GM21717 (cell line): ENCODE results near the gene WAC.
"Not testable (repeated sequence)": the region's sequence is repeated elsewhere in the genome, so short reads cannot be mapped to it uniquely, and the experiment has no call there.

ENCODE experiments used
- ATAC-seq: cut with Tn5 transposase; IDR thresholded peaks from one replicate; pipeline ENCODE4 v1.9.1; 2021; ENCODE audit warnings: mild to moderate bottlenecking, moderate library complexity; ENCODE audit not compliant: unreplicated experiment

Gene WAC

DNA sequence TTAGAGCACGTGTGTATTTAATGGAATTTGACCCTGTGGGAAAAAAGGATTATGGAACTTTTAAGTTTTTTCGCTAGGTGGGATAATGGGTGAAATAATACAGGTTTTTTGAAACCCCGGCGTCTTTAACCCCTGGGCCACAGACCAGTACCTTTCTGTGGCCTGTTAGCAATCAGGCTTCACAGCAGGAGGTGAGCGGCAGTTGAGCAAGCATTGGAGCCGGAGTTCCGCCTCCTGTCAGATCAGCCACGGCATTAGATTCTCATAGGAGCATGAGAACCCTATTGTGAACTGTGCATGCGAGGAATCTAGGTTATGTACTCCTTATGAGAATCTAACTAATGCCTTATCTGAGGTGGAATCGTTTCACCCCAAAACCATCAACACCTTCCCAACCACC lies 28.6 kb downstream of the WAC start:
- ATAC-seq = no peak

DNA sequence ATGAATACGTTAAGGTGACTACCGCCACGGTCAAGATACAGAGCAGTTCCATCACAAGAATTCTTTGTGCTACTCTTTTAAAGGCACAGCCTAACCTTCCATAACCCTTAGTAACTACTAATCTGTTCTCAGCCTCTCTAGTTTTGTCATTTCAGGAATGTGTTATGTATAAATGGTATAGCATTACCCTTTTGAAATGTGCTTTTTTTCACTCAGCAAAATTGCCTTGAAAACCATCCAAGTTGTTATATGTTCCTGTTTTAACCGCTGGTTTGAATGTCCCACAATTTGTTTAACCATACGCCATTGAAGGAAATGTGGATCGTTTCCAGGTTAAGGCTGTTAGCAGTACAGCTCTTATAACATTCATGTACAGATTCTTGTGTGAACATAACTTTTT lies 32.0 kb downstream of the WAC start:
- no peak for ATAC-seq

DNA sequence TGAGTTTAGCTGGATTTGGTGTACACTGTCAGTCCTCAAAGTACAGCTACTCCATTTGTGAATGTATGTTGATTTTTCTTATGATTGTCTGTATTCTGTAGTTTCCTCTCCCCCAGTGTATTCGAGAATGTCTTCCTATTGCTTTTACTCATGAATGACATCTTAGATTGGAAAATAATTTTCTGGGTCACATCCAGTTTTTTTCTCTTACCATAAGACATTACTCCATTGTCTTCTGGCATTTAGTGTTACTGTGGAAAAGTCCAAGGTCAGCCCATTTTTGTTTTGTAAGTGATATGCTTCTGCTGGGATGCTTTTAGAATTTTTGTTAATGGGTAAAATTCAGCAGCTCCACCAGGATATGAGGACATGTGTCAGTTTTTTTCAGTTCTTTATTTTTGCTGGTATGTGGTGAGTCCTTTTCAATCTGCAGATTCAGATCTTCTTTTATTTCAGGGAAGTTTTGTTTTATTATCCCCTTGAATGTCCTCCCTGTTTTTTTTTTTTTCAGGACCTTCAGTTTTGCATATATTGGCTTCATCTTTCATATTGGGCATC lies 33.6 kb downstream of the WAC start:
- no peak for ATAC-seq

DNA sequence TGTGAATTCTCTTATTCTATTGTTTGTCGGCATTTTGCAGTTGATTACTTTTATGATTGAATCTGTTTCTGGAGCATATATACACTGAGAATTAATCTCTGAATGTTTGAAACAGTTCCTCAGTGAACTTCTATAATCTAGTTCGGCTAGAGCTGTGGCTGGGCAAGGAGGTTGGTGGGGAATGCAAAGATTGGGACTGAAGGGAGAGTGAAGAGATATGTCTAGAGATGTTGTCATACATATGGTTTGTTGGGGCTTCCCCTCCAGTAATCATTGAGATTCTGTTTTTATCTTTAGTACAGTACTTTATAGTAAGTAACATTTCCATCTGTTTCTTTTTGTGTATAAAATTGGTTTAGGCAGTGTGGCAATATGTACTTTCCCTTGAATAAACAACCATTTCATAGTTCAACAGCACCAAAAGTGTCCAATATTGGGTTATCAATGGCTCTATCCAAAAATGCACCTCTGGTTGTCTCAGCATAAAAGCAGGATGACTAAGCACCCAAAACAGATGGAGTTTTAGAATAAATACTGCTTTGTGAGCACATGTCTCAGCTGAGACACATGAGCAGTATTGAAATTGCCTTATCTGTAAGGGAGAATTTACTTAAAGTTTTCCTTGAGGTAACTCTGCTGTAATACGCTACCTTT lies 36.7 kb downstream of the WAC start:
- ATAC-seq = no peak

DNA sequence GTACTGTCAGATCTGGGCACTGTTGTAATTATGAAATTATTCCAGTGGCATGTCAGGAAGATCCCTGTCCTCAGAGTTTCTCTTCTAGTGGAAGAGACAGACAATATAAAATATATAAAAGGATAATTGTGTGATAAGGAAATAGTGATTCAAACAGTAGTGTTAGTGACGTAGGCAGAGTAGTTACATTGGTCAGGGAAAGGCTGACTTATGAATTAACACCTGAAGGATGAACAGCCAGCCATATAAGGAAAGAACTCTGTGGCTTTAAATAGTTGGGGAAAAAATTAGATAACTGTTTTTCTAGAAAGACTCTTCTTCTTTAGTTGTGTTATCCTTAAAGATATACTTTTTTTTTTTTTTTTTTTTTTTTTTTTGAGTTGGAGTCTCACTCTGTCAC lies 37.7 kb downstream of the WAC start:
- ATAC-seq = no peak

DNA sequence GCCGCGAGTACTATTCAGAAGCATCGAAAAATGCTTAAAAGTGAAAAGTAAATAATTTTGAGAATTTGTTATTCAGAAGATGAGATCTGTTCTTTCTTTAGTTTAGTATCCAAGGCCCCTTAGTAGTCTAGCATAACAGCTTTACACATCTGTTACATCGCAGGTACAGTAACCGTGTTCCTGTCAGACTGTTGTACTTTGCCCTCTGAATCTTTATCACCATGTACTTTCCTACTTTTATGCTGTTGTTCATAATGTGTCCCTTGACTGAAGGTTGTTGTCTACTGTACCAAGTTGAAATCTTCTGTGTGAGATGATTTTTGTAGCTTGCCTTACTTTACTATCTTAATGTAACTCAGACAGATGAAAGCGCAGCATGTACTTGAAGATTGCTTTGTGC lies 38.3 kb downstream of the WAC start:
- no peak for ATAC-seq

DNA sequence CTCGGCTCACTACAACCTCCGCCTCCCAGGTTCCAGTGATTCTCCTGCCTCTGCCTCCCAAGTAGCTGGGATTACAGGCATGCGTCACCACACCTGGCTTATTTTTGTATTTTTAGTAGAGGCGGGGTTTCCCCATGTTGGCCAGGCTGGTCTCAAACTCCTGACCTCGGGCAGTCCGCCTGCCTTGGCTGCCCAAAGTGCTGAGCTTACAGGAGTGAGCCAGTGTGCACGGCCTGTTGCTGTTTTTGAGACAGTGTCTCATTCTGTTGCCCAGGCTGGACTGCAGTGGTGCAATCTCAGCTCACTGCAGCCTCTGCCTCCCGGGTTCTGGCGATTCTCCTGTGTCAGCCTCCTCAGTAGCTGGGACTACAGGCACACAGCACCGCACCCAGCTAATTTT lies 41.3 kb downstream of the WAC start:
- not testable (repeated sequence) for ATAC-seq

DNA sequence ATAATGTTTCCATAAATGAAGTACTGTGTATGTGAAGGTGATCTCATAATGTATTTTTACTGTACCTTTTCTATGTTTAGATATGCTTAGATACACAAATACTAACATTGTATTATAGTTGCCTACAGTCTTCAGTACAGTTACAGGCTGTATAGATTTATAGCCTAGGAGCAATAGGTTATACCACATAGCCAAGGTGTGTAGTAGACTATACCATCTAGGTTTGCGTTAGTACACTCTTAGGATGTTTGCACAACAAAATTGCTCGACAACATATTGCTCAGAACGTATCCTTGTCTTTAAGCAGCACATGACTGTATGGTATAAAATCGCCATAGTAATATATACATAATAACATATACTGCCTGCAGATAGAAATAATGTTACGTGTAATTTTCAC lies 42.9 kb downstream of the WAC start:
- ATAC-seq = no peak

DNA sequence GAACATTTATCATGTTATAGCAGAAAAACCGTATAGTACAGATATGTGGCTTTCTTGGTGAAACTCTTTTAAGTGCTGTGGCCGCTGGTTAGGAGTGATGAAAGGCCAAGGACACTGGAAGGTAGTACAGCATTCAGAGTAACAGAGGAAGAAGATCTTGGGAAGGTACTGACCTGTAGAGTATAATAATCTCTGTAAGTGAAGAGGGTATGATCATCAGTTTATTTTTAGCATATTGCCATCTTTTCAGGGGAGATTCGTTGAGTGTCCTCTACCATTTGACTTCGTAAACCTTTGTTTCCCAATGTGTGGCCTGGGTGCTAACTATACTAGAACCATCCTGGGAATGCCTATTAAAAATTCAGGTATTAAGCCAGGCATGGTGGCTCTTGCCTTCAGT lies 44.6 kb downstream of the WAC start:
- ATAC-seq = no peak

DNA sequence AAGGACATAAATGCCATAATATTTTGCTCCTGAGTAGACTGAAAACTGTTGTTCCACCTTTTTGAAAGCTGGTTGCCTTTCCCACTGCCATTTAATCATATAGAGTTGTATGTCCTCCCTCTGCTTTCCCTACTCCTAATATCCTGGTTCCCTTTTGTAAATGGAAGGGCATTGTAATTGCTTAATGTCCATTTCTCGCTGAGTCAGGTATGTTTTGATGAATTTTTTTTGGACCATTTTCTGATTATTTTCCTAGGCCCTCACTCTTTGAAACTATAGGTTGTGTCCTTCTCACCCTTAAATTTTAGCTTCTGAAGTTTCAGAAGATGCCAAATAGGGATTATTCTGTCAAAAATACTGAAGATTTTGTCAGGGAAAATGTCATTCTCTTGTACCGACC lies 45.5 kb downstream of the WAC start:
- ATAC-seq = no peak

DNA sequence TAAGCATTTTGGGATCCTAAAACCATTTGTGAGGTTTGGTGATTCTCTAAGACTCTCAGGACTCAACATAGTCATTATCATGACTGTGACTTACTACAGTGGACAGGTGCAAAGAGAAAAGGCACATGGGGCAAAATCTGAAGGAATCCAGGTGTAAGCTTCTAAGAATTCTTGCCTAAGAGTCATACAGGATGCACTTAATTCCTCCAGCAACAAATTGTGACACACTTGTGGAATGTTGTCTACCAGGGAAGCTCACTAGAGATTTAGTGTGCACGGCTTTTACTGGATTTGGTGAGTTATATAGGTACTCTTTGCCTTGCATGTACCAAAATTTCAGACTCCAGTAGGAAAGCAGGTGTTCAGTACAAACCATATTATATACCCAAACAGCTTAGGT lies 47.9 kb downstream of the WAC start:
- ATAC-seq = no peak

DNA sequence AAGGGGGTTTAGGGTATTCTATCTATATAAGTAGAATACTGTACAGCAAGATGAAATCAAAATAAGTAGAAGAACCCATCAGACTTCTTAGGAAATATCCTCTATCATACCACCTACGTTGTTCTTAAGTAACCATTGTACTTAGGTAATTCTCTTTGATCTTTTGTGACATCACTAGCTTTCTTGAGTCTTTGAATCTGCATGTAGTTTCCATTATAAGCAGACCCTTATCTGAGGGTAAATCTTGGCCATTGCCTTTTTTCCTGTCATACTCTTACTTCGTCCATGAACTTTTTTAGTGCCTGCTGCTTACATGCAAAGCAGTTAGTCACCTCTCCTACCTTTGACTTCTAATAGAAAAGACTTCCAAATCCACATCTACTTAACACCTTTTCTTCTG lies 49.0 kb downstream of the WAC start:
- no peak for ATAC-seq

DNA sequence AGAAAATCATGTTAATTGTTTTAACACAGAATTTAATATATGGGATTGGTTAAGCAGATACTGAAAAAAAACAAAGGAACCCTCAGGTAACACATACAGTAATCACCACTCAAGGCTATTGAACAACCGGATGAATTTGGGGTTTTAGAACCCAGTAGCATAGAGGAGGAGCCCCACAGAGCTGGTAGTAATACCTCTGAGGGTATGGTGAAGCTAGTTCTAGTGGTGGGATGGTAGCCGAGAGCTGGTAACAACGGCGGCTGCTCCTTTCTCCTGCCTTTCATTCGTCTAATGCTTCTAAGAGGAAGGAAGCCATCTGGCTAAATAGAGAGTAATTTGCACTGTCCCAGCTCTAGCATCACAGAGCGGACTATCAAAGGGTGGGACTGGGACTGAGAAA lies 52.2 kb downstream of the WAC start:
- ATAC-seq = no peak

DNA sequence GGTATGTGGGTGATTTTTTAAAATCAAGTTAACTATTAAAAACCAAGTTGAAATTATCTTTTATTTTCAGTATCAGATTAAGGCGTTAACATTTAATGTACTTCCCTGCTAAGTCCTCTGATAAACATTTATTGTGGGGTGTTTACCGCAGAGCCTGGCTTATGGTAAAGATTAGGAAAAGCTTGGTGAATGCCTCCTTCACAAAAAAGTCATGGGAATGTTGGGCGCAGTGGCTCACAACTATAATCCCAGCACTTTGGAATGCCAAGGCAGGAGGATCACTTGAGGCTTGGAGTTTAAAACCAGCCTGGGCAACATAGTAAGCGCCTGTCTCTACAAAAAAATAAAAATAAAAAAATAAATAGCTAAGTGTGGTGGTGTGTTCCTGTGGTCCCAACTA lies 53.3 kb downstream of the WAC start:
- no peak for ATAC-seq

DNA sequence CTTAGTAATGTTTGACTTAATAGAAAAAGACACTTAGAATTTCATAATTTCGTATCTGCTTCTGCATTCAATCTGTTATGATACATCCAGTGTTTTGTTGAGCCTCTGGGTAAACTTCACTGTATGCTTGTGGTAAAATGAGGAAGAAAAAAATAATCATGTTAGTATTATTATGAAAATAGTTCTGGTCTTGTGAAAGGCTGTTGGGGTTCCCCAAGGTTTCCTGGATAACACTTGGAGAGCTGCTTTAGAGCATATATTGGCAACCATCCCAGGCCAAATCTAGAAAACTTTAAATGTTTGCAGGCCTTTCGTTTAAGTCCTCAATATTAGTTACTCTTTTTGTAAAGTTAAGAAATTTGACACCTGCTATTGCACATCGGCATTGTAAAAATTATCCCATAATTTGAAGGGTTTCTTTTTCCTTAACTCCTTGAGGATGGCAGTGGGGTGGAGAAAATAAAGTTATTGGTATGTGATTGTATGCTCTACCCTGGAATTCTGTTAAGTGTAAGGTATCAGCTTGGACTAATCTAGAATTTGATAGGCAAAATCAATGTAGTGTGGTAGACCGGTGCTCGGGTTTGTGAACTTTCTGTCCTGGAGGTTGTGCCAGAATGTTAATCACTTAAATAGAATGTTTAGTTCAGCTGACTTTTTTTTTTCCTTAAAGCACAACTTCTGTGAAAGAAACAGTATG lies 54.5 kb downstream of the WAC start:
- no peak for ATAC-seq

DNA sequence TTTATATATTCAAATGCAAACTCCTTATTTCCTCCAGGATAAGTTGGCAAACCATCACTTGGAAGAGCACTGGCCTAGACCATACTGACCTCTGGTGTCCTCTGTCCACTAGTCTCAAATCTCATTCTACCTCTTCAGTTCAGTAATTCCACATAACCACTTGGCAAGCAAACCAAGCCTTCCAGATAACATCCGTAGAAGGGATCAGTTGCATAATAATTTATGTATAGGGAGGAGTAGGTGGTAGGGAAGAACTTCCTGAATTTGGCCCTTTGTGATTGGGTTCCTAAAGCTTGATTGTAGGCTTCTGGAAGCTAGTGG lies 55.0 kb downstream of the WAC start:
- no peak for ATAC-seq

DNA sequence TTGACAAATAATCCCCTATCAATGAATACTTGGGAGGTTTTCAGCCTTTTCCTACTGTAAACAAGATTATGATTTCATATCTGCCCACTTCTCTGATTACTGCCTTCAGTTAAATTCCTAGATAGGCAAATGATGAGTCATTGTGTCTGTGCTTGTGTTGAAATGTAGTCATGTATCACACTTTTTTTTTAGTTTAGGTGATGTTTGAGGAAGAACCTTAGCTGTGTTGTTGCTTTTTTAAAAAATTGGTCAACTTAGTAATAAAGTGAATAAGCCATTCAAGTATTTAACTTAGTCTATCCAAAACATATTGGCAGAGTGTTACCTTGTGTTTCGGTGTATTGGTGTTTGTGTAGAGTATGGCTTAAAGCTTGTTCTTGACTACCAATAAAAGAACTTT lies 60.0 kb downstream of the WAC start:
- no peak for ATAC-seq

DNA sequence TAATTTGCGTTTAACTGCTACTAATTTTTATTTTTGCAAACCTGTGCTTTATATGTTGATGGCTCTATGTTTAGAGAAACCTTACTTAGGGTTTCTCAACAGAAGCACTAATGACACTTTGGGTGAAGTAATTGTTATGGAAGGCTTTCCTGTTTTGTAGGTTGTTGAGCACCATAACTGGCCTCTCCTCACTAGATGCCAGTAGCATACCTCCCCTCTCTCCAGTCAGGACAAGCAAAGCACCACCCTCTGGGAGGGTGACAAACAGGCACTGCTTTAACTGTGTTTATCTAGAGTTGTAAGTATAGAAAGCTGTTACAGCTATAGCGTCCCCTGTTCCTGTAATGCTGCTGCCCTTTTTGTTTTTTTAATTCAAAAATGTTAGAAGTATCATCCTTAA lies 60.9 kb downstream of the WAC start:
- ATAC-seq = no peak

DNA sequence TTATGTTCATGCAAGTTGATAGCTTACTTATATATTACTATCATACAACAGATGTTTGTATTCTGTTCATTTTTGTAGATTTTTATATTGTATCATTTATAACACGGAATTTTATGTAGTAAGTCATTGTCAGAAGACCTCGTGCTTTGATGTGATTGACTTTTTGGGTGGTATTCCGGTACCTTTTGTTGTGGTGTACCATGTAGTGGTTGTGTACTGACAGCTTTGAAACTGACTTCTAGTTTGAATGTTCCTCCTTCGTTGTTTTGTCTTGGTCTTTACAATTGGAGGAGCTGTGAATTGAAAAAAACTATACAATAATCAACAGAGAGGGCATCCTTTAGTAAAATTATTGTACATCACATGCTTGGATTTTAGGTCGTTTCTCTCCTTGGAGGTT lies 61.5 kb downstream of the WAC start:
- no peak for ATAC-seq

DNA sequence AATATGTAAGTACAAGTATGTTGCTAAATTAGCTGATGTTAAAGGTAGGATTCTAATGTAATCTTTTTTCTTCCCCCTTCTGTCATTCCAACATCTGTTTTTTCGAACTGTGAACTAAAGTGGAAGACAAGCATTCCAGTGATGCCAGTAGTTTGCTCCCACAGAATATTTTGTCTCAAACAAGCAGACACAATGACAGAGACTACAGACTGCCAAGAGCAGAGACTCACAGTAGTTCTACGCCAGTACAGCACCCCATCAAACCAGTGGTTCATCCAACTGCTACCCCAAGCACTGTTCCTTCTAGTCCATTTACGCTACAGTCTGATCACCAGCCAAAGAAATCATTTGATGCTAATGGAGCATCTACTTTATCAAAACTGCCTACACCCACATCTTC lies 62.7 kb downstream of the WAC start:
- no peak for ATAC-seq

DNA sequence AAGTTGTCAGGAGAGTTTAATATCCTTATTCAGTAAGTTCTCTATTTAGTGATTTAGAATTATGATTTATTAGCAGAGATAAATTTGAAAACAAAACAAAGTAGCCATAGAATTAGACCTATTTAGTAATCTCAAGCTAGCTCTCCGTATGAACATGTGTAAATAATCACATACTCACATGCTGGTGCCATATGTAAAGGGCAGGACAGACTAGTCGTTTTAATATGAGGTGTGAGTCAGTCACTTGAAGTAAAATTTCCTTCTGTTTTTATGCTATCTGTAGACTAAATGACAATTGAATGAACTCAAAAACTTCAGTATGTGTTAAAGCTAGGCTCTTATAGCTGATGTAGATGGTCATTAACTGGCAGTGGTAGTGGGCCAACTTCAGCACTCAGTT lies 67.1 kb downstream of the WAC start:
- ATAC-seq = no peak

DNA sequence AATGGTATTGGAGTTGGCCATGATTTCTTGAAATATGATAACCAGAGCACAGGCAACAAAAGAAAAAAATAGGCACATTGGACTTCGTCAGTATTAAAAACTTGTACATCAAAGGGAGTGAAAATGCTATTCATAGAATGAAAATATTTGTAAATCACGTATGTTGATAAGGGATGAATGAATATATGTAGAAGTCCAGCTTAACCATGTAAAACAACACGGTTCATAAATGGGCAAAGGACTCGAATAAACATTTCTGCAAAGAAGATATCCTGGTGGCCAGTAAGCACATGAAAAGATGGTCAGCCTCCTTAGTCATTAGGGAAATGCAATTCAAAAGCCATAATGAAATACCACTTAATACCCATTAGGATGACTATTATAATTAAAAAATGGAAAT lies 68.1 kb downstream of the WAC start:
- ATAC-seq = no peak
